Fibroblast of lung (primary cell): ENCODE measurements around the gene CAPN8. TPM values are rescaled to one million over a fixed set of nuclear protein-coding genes. Genes with fewer than 3 reads are reported as not detected.
"Not testable (repeated sequence)": the region's sequence is repeated elsewhere in the genome, so short reads cannot be mapped to it uniquely, and the experiment has no call there.

ENCODE experiments used
- DNase-seq, 2 donors: peaks; one replicate each; pipeline versions ENCODE4 v3.0.0 to v3.0.0-alpha.2; 2010; ENCODE audit warnings: low read depth in 2 of 2
- H2AFZ ChIP-seq: 2 replicates; pipeline ENCODE4 v1.5.1; 2012; ENCODE audit warnings: low read length, control low read depth, inconsistent platforms
- H3K27ac ChIP-seq: 2 replicates; pipeline ENCODE4 v1.5.1; 2011; ENCODE audit warnings: low read length, control low read depth; ENCODE audit not compliant: insufficient read depth
- H3K27me3 ChIP-seq: 2 replicates; pipeline ENCODE4 v1.5.1; 2011; ENCODE audit warnings: mild to moderate bottlenecking, low read length; ENCODE audit not compliant: control insufficient read depth, insufficient read depth
- H3K36me3 ChIP-seq: 2 replicates; pipeline ENCODE4 v1.5.1; 2011; ENCODE audit warnings: low read length; ENCODE audit not compliant: control insufficient read depth, insufficient read depth
- H3K4me1 ChIP-seq: 2 replicates; pipeline ENCODE4 v1.5.1; 2011; ENCODE audit warnings: low read length; ENCODE audit not compliant: control insufficient read depth, insufficient read depth; ENCODE audit errors: extremely low read depth
- H3K4me2 ChIP-seq: 2 replicates; pipeline ENCODE4 v1.5.1; 2011; ENCODE audit warnings: low read length, control low read depth; ENCODE audit not compliant: insufficient read depth; ENCODE audit errors: extremely low read depth
- H3K4me3 ChIP-seq, 4 experiments: fragments of 200-600 bp in 1 of 4; sonication (generic) in 1 of 4; replicated peaks in 1 of 4; 2 replicates each; pipeline ENCODE4 v1.5.1; 2011 to 2016; ENCODE audit warnings: low read length in 4 of 4, low read depth in 3 of 4, mild to moderate bottlenecking in 3 of 4, control low read depth in 2 of 4, inconsistent platforms in 1 of 4, mixed read lengths in 1 of 4; ENCODE audit not compliant: insufficient read depth in 1 of 4; ENCODE audit errors: control extremely low read depth in 1 of 4
- H3K79me2 ChIP-seq: 2 replicates; pipeline ENCODE4 v1.5.1; 2012; ENCODE audit warnings: mild to moderate bottlenecking, low read length, inconsistent platforms; ENCODE audit not compliant: control insufficient read depth, insufficient read depth
- H3K9ac ChIP-seq: 2 replicates; pipeline ENCODE4 v1.5.1; 2011; ENCODE audit warnings: mild to moderate bottlenecking, low read length, control low read depth; ENCODE audit not compliant: insufficient read depth
- H3K9me3 ChIP-seq: 2 replicates; pipeline ENCODE4 v1.5.1; 2012; ENCODE audit warnings: low read depth, low read length; ENCODE audit not compliant: control insufficient read depth, insufficient read depth
- H4K20me1 ChIP-seq: 2 replicates; pipeline ENCODE4 v1.5.1; 2011; ENCODE audit warnings: low read length; ENCODE audit not compliant: control insufficient read depth, insufficient read depth; ENCODE audit errors: extremely low read depth
- EZH2 ChIP-seq: IDR thresholded peaks from 2 replicates; pipeline ENCODE4 v1.5.1; 2012; ENCODE audit warnings: low read length, control low read depth, mild to moderate bottlenecking; ENCODE audit errors: missing control alignments
- polyA plus RNA-seq, 2 donors: library from polyadenylated mRNA; depleted of rRNA in 1 of 2; stranded (reverse) in 1 of 2; unstranded in 1 of 2; fragments of >200 nt; gene quantifications; 2 replicates each; pipeline ENCODE4 v1.2.1, GENCODE V29; 2011 to 2012; ENCODE audit warnings: missing spikeins in 1 of 2
- total RNA-seq: library from RNA; depleted of rRNA; stranded (reverse); fragments of >200 nt; gene quantifications from 2 replicates; pipeline ENCODE4 v1.2.1, GENCODE V29; 2014
- TF ChIP-seq, protein P1 (sequence below), 2 donors: IDR thresholded peaks in 1 of 2; conservative IDR thresholded peaks in 1 of 2; 1 replicate in 1 of 2; 2 replicates in 1 of 2; pipeline ENCODE4 v1.5.1; 2011 to 2012; ENCODE audit warnings: low read length in 2 of 2, control low read depth in 1 of 2, inconsistent platforms in 1 of 2, low read depth in 1 of 2, mild to moderate bottlenecking in 1 of 2

Gene CAPN8
- total and polyA plus RNA-seq, 2 donors (not counting 1 experiment from before 2014, with no cell fraction given): not detected

DNA sequence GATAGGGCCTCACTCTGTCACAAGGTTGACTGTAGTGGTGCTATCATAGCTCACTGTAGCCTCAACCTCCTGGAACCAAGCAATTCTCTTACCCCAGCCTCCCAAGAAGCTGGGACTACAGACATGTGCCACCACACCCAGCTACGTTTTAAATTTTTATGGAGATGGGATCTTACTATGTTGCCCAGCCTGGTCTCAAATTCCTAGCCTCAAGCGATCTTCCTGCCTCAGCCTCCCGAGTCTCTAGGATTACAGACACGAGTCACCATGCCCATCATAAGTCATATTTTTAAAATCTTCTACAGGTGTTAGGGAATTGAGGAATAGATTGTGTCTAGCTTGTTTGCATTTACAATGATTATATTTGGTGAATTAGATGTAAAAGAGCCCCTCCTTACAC lies 145.3 kb downstream of the CAPN8 start:
- Histone ChIP-seq H3K4me3 (no peak overlapping the region), H3K27me3 (peaks cover 4% of the 10 kb centered on the region), H3K9ac (no peak overlapping the region), H3K36me3 (no peaks in the 10 kb centered on the region), H3K4me2 (no peak overlapping the region), H4K20me1 (no peaks in the 10 kb centered on the region), H3K9me3 (no peaks in the 10 kb centered on the region), H3K4me1 (no peaks in the 10 kb centered on the region), H3K79me2 (no peaks in the 10 kb centered on the region), H2AFZ (no peak overlapping the region), H3K27ac (no peak overlapping the region)
- TF ChIP-seq, protein P1, sequence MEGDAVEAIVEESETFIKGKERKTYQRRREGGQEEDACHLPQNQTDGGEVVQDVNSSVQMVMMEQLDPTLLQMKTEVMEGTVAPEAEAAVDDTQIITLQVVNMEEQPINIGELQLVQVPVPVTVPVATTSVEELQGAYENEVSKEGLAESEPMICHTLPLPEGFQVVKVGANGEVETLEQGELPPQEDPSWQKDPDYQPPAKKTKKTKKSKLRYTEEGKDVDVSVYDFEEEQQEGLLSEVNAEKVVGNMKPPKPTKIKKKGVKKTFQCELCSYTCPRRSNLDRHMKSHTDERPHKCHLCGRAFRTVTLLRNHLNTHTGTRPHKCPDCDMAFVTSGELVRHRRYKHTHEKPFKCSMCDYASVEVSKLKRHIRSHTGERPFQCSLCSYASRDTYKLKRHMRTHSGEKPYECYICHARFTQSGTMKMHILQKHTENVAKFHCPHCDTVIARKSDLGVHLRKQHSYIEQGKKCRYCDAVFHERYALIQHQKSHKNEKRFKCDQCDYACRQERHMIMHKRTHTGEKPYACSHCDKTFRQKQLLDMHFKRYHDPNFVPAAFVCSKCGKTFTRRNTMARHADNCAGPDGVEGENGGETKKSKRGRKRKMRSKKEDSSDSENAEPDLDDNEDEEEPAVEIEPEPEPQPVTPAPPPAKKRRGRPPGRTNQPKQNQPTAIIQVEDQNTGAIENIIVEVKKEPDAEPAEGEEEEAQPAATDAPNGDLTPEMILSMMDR (conservative IDR thresholded peaks at IDR 0.05 in 1 of 2, IDR thresholded peaks at IDR 0.05 in 1 of 2; ENCODE audit: low read depth in 1 of 2, low read length in 2 of 2): no peak
- DNase-seq: no peak

DNA sequence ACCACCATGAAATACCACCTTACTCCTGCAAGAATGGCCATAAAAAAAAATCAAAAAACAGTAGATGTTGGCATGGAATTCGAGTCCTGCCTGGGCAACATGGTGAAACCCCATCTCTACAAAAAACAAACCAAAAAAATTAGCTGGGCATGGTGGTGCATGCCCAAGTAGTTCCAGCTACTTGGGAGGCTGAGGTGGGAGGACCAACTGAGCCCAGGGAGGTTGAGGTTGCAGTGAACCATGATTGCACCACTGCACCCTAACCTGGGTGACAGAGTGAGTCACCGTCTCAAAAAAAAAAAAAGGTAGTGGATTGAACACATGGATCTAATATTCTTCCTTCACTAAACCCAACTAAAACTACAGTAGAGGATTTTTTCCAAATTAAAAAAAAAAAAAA lies 146.4 kb downstream of the CAPN8 start:
- Histone ChIP-seq H3K36me3 (no peaks in the 10 kb centered on the region), H3K9me3 (no peaks in the 10 kb centered on the region), H2AFZ (no peak overlapping the region), H3K27ac (no peak overlapping the region), H3K4me2 (no peak overlapping the region), H3K9ac (no peak overlapping the region), H3K4me3 (no peak overlapping the region), H3K79me2 (no peaks in the 10 kb centered on the region), H3K4me1 (no peaks in the 10 kb centered on the region), H3K27me3 (peaks cover 13% of the 10 kb centered on the region), H4K20me1 (no peaks in the 10 kb centered on the region)
- DNase-seq: no peak
- no peak for TF ChIP-seq EZH2
- TF ChIP-seq, protein P1 (conservative IDR thresholded peaks at IDR 0.05 in 1 of 2, IDR thresholded peaks at IDR 0.05 in 1 of 2; ENCODE audit: low read depth in 1 of 2, low read length in 2 of 2): no peak

DNA sequence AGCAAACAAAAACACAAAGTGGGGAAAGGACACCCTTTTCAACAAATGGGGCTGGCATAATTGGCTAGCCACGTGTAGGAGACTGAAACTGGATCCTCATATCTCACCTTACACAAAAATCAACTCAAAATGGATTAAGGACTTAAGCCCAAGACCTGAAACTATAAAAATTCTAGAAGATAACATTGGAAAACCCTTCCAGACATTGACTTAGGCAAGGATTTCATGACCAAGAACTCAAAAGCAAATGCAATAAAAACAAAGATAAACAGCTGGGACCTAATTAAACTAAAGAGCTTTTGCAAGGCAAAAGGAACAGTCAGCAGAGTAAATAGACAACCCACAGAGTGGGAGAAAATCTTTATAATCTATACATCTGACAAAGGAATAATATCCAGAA lies 146.9 kb downstream of the CAPN8 start:
- H3K9ac ChIP-seq, H3K4me3 ChIP-seq, H3K79me2 ChIP-seq, H3K36me3 ChIP-seq, H3K4me2 ChIP-seq, DNase-seq, H3K4me1 ChIP-seq, H3K27ac ChIP-seq, H4K20me1 ChIP-seq, H2AFZ ChIP-seq, H3K9me3 ChIP-seq: not testable (repeated sequence)
- peaks cover 13% of the 10 kb centered on the region for H3K27me3 ChIP-seq
